ENCODE measurements around the gene PRXL2B.

DNA sequence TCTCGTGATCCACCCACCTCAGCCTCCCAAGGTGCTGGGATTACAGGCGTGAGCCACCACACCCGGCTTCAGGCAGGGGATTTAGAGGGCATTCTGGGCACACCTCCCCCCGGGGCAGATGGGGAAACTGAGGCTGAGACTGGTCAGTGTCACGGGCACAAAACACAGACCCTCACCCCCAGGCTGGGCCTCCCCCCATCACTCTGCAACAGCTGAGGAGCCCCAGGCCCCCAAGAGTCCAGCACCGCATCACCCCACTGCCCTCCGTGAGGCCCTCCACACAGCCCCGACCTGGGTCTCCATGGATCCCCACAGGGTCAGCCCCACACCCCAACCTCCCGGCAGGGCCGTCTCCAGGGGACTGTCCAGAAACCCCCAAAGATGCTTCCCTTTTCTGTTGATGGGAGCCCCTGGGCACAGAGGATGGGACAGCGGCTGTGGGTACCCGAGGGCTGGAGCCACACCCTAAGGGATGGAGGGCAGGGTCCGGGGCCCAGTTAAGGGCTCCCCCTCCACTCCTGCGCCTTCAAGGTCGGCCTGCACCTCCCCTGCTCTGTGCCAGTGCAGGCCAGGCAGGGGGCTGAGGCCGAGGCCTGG, 19.4 kb upstream of the PRXL2B start:
- TF ChIP-seq POLR2A (IDR thresholded peaks at IDR 0.05), result no peak
- TF ChIP-seq, protein P1, sequence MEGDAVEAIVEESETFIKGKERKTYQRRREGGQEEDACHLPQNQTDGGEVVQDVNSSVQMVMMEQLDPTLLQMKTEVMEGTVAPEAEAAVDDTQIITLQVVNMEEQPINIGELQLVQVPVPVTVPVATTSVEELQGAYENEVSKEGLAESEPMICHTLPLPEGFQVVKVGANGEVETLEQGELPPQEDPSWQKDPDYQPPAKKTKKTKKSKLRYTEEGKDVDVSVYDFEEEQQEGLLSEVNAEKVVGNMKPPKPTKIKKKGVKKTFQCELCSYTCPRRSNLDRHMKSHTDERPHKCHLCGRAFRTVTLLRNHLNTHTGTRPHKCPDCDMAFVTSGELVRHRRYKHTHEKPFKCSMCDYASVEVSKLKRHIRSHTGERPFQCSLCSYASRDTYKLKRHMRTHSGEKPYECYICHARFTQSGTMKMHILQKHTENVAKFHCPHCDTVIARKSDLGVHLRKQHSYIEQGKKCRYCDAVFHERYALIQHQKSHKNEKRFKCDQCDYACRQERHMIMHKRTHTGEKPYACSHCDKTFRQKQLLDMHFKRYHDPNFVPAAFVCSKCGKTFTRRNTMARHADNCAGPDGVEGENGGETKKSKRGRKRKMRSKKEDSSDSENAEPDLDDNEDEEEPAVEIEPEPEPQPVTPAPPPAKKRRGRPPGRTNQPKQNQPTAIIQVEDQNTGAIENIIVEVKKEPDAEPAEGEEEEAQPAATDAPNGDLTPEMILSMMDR (IDR thresholded peaks at IDR 0.05), result no peak

Data from adrenal gland (tissue), 5 donors.